PFSK-1 (cell line): ENCODE results near the gene ARID4A.

ENCODE experiments used
- FOXP2 ChIP-seq: optimal IDR thresholded peaks from 2 replicates; pipeline ENCODE3; 2011; ENCODE audit warnings: borderline replicate concordance, control low read depth, inconsistent platforms; ENCODE audit not compliant: insufficient read depth; ENCODE audit errors: extremely low read length, extremely low read depth
- POLR2AphosphoS5 ChIP-seq: IDR thresholded peaks from 2 replicates; pipeline ENCODE4 v1.6.1; 2012; ENCODE audit warnings: low read depth, mild to moderate bottlenecking, control low read depth, low read length, moderate library complexity
- REST ChIP-seq, 2 experiments: IDR thresholded peaks; 2 replicates each; pipeline versions ENCODE4 v1.6.1 to v1.8.0; 2011 to 2012; ENCODE audit warnings: low read depth in 2 of 2, low read length in 2 of 2, control low read depth in 1 of 2, inconsistent platforms in 1 of 2, mild to moderate bottlenecking in 1 of 2, moderate library complexity in 1 of 2; ENCODE audit not compliant: insufficient read depth in 1 of 2
- SIN3A ChIP-seq: IDR thresholded peaks from 2 replicates; pipeline ENCODE4 v1.6.1; 2012; ENCODE audit warnings: mild to moderate bottlenecking, low read length, moderate library complexity, borderline replicate concordance; ENCODE audit not compliant: insufficient read depth
- TAF1 ChIP-seq: IDR thresholded peaks from 2 replicates; pipeline ENCODE4 v1.6.1; 2012; ENCODE audit warnings: low read length, control low read depth, borderline replicate concordance; ENCODE audit not compliant: insufficient read depth

Gene ARID4A

GRCh38 chr14:58309086-58309485 is 10.7 kb downstream of the ARID4A start:
- TF ChIP-seq REST (IDR thresholded peaks at IDR 0.05; ENCODE audit: insufficient read depth in 1 of 2, low read depth in 2 of 2, low read length in 2 of 2): no peak
- no peak for TF ChIP-seq SIN3A
- TF ChIP-seq POLR2AphosphoS5: no peak

- TF ChIP-seq TAF1 (no peak), REST (IDR thresholded peaks at IDR 0.05; ENCODE audit: insufficient read depth in 1 of 2, low read depth in 2 of 2, low read length in 2 of 2) (no peak), FOXP2 (no peak), POLR2AphosphoS5 (no peak), SIN3A (no peak)
Observed at GRCh38 chr14:58313699-58314098, 15.3 kb downstream of the ARID4A start.

- TF ChIP-seq TAF1 (no peak), FOXP2 (no peak), SIN3A (no peak), REST (IDR thresholded peaks at IDR 0.05; ENCODE audit: insufficient read depth in 1 of 2, low read depth in 2 of 2, low read length in 2 of 2) (no peak), POLR2AphosphoS5 (no peak)
Observed at GRCh38 chr14:58315606-58316005, 17.3 kb downstream of the ARID4A start.

- TF ChIP-seq FOXP2 (no peak), TAF1 (no peak), SIN3A (no peak), REST (IDR thresholded peaks at IDR 0.05; ENCODE audit: insufficient read depth in 1 of 2, low read depth in 2 of 2, low read length in 2 of 2) (no peak), POLR2AphosphoS5 (no peak)
Observed at GRCh38 chr14:58327019-58327418, 28.7 kb downstream of the ARID4A start.

GRCh38 chr14:58331111-58331510 is 32.8 kb downstream of the ARID4A start:
- TF ChIP-seq SIN3A (no peak), FOXP2 (no peak), TAF1 (no peak), POLR2AphosphoS5 (no peak), REST (IDR thresholded peaks at IDR 0.05; ENCODE audit: insufficient read depth in 1 of 2, low read depth in 2 of 2, low read length in 2 of 2) (no peak)
